Stimulated activated naive CD8-positive, alpha-beta T cell treated with anti-CD3 and anti-CD28 coated beads, Interleukin-15, Interleukin-2, amounts not matched to agents 100 ng/mL and 50 ng/mL, for 24 hours (primary cell): ENCODE data around the gene BAZ1B.
"Not testable (repeated sequence)": the region's sequence is repeated elsewhere in the genome, so short reads cannot be mapped to it uniquely, and the experiment has no call there.

ENCODE experiments used
- H3K27ac Mint-ChIP-seq: one replicate; pipeline ENCODE4 v1.8.0; 2021; ENCODE audit warnings: mild to moderate bottlenecking, mixed read lengths
- H3K27me3 Mint-ChIP-seq: one replicate; pipeline ENCODE4 v1.8.0; 2021; ENCODE audit warnings: mixed read lengths
- H3K36me3 Mint-ChIP-seq: one replicate; pipeline ENCODE4 v1.8.0; 2021; ENCODE audit warnings: low read depth, mixed read lengths
- H3K4me1 Mint-ChIP-seq: one replicate; pipeline ENCODE4 v1.8.0; 2021; ENCODE audit warnings: low read depth, mixed read lengths
- H3K4me3 Mint-ChIP-seq: one replicate; pipeline ENCODE4 v1.8.0; 2021; ENCODE audit warnings: mild to moderate bottlenecking, mixed read lengths
- H3K9me3 Mint-ChIP-seq: one replicate; pipeline ENCODE4 v1.8.0; 2021; ENCODE audit warnings: mixed read lengths

Gene BAZ1B

GRCh38 chr7:73555411-73555982 lies 33.4 kb upstream of the BAZ1B start:
- Mint-ChIP-seq H3K27ac (peak overlapping the region; percentile 55), H3K9me3 (no peaks in the 10 kb centered on the region), H3K27me3 (no peaks in the 10 kb centered on the region), H3K36me3 (peaks cover 27% of the 10 kb centered on the region), H3K4me1 (peaks cover 45% of the 10 kb centered on the region), H3K4me3 (peak overlapping the region; percentile 95)

GRCh38 chr7:73550093-73550492 lies 28.0 kb upstream of the BAZ1B start:
- H3K27ac Mint-ChIP-seq, H3K9me3 Mint-ChIP-seq, H3K4me3 Mint-ChIP-seq, H3K27me3 Mint-ChIP-seq: not testable (repeated sequence)
- Mint-ChIP-seq H3K4me1 (peaks cover 31% of the 10 kb centered on the region), H3K36me3 (peaks cover 40% of the 10 kb centered on the region)

GRCh38 chr7:73549176-73549575 lies 27.1 kb upstream of the BAZ1B start:
- Mint-ChIP-seq H3K4me1 (peaks cover 23% of the 10 kb centered on the region), H3K36me3 (peaks cover 45% of the 10 kb centered on the region), H3K4me3 (no peak overlapping the region), H3K27me3 (no peaks in the 10 kb centered on the region), H3K9me3 (no peaks in the 10 kb centered on the region), H3K27ac (no peak overlapping the region)

- peaks cover 43% of the 10 kb centered on the region for H3K36me3 Mint-ChIP-seq
- no peaks in the 10 kb centered on the region for H3K27me3 Mint-ChIP-seq
- no peak overlapping the region for H3K27ac Mint-ChIP-seq
- H3K4me1 Mint-ChIP-seq, result peaks cover 20% of the 10 kb centered on the region
- H3K9me3 Mint-ChIP-seq, result no peaks in the 10 kb centered on the region
- no peak overlapping the region for H3K4me3 Mint-ChIP-seq
Measured at GRCh38 chr7:73547841-73548240, 25.7 kb upstream of the BAZ1B start.

GRCh38 chr7:73544678-73545077 lies 22.6 kb upstream of the BAZ1B start:
- Mint-ChIP-seq H3K36me3 (peaks cover 46% of the 10 kb centered on the region), H3K4me3 (no peak overlapping the region), H3K27me3 (no peaks in the 10 kb centered on the region), H3K9me3 (no peaks in the 10 kb centered on the region), H3K4me1 (peaks cover 16% of the 10 kb centered on the region), H3K27ac (no peak overlapping the region)

GRCh38 chr7:73541722-73542121 lies 19.6 kb upstream of the BAZ1B start:
- Mint-ChIP-seq H3K27ac (no peak overlapping the region), H3K27me3 (no peaks in the 10 kb centered on the region), H3K36me3 (peaks cover 55% of the 10 kb centered on the region), H3K4me1 (no peaks in the 10 kb centered on the region), H3K4me3 (no peak overlapping the region), H3K9me3 (no peaks in the 10 kb centered on the region)

- no peaks in the 10 kb centered on the region for H3K9me3 Mint-ChIP-seq
- no peaks in the 10 kb centered on the region for H3K4me1 Mint-ChIP-seq
- H3K27ac Mint-ChIP-seq, result no peak overlapping the region
- H3K27me3 Mint-ChIP-seq, result no peaks in the 10 kb centered on the region
- peaks cover 62% of the 10 kb centered on the region for H3K36me3 Mint-ChIP-seq
- H3K4me3 Mint-ChIP-seq, result no peak overlapping the region
Measured at GRCh38 chr7:73539709-73540108, 17.6 kb upstream of the BAZ1B start.

GRCh38 chr7:73538510-73538909 lies 16.4 kb upstream of the BAZ1B start:
- not testable (repeated sequence) for H3K27ac Mint-ChIP-seq, H3K4me3 Mint-ChIP-seq, H3K4me1 Mint-ChIP-seq, H3K27me3 Mint-ChIP-seq, H3K9me3 Mint-ChIP-seq
- peaks cover 58% of the 10 kb centered on the region for H3K36me3 Mint-ChIP-seq

GRCh38 chr7:73537051-73537450 lies 15.0 kb upstream of the BAZ1B start:
- Mint-ChIP-seq H3K4me1 (no peaks in the 10 kb centered on the region), H3K27me3 (no peaks in the 10 kb centered on the region), H3K9me3 (no peaks in the 10 kb centered on the region), H3K4me3 (no peak overlapping the region), H3K27ac (no peak overlapping the region), H3K36me3 (peaks cover 55% of the 10 kb centered on the region)

- Mint-ChIP-seq H3K4me3 (no peak overlapping the region), H3K4me1 (no peaks in the 10 kb centered on the region), H3K27me3 (no peaks in the 10 kb centered on the region), H3K27ac (no peak overlapping the region), H3K9me3 (no peaks in the 10 kb centered on the region), H3K36me3 (peaks cover 55% of the 10 kb centered on the region)
Measured at GRCh38 chr7:73536479-73536878, 14.4 kb upstream of the BAZ1B start.

- not testable (repeated sequence) for H3K4me3 Mint-ChIP-seq, H3K27me3 Mint-ChIP-seq, H3K9me3 Mint-ChIP-seq, H3K4me1 Mint-ChIP-seq, H3K27ac Mint-ChIP-seq
- peaks cover 51% of the 10 kb centered on the region for H3K36me3 Mint-ChIP-seq
Measured at GRCh38 chr7:73535918-73536317, 13.8 kb upstream of the BAZ1B start.

- Mint-ChIP-seq H3K27me3 (no peaks in the 10 kb centered on the region), H3K9me3 (no peaks in the 10 kb centered on the region), H3K36me3 (peaks cover 38% of the 10 kb centered on the region), H3K27ac (no peak overlapping the region), H3K4me3 (no peak overlapping the region), H3K4me1 (no peaks in the 10 kb centered on the region)
Measured at GRCh38 chr7:73533742-73534141, 11.6 kb upstream of the BAZ1B start.

GRCh38 chr7:73532224-73532623 lies 10.1 kb upstream of the BAZ1B start:
- no peaks in the 10 kb centered on the region for H3K9me3 Mint-ChIP-seq
- no peaks in the 10 kb centered on the region for H3K27me3 Mint-ChIP-seq
- no peak overlapping the region for H3K4me3 Mint-ChIP-seq
- peaks cover 25% of the 10 kb centered on the region for H3K36me3 Mint-ChIP-seq
- no peak overlapping the region for H3K27ac Mint-ChIP-seq
- peaks cover 13% of the 10 kb centered on the region for H3K4me1 Mint-ChIP-seq

- no peaks in the 10 kb centered on the region for H3K9me3 Mint-ChIP-seq
- no peak overlapping the region for H3K4me3 Mint-ChIP-seq
- H3K36me3 Mint-ChIP-seq, result peaks cover 12% of the 10 kb centered on the region
- H3K27ac Mint-ChIP-seq, result no peak overlapping the region
- peaks cover 24% of the 10 kb centered on the region for H3K4me1 Mint-ChIP-seq
- H3K27me3 Mint-ChIP-seq, result no peaks in the 10 kb centered on the region
Measured at GRCh38 chr7:73530800-73531199, 8.7 kb upstream of the BAZ1B start.

GRCh38 chr7:73526896-73527821 lies 5.1 kb upstream of the BAZ1B start:
- H3K9me3 Mint-ChIP-seq, result no peaks in the 10 kb centered on the region
- peak overlapping the region; percentile 28 for H3K4me3 Mint-ChIP-seq
- H3K36me3 Mint-ChIP-seq, result peaks cover under 1% of the 10 kb centered on the region
- no peaks in the 10 kb centered on the region for H3K27me3 Mint-ChIP-seq
- peak overlapping the region; percentile 80 for H3K27ac Mint-ChIP-seq
- peaks cover 52% of the 10 kb centered on the region for H3K4me1 Mint-ChIP-seq

- not testable (repeated sequence) for H3K9me3 Mint-ChIP-seq, H3K27me3 Mint-ChIP-seq, H3K4me3 Mint-ChIP-seq, H3K36me3 Mint-ChIP-seq, H3K27ac Mint-ChIP-seq
- H3K4me1 Mint-ChIP-seq, result peaks cover 53% of the 10 kb centered on the region
Measured at GRCh38 chr7:73526158-73526494, 4.0 kb upstream of the BAZ1B start.
